Cerebellar cortex (tissue), 1 donor: Measurements from ENCODE around the gene SLC25A27.
"Not testable (repeated sequence)": the region's sequence is repeated elsewhere in the genome, so short reads cannot be mapped to it uniquely, and the experiment has no call there.

Experiments used
- DNase-seq: peaks from one replicate; pipeline ENCODE4 v3.0.0-alpha.2; 2015; ENCODE audit warnings: low spot score

Gene SLC25A27, protein sequence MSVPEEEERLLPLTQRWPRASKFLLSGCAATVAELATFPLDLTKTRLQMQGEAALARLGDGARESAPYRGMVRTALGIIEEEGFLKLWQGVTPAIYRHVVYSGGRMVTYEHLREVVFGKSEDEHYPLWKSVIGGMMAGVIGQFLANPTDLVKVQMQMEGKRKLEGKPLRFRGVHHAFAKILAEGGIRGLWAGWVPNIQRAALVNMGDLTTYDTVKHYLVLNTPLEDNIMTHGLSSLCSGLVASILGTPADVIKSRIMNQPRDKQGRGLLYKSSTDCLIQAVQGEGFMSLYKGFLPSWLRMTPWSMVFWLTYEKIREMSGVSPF

GRCh38 chr6:46652603-46653438, at the start of gene SLC25A27, which contains the start of gene CYP39A1:
Gene SLC25A27 (plus strand): TSS chr6:46652975. CDS start chr6:46653193, 218 bp downstream.
Gene CYP39A1 (minus strand): TSS chr6:46652818. CDS start chr6:46652582, 236 bp downstream.
- peak; percentile 98 for DNase-seq

GRCh38 chr6:46605091-46605797, 47.5 kb upstream of the SLC25A27 start:
- no peak for DNase-seq

- peak; percentile 58 for DNase-seq
Observed at GRCh38 chr6:46606338-46606737, 46.4 kb upstream of the SLC25A27 start.

GRCh38 chr6:46610862-46611553, 41.8 kb upstream of the SLC25A27 start:
- DNase-seq, result no peak

DNA sequence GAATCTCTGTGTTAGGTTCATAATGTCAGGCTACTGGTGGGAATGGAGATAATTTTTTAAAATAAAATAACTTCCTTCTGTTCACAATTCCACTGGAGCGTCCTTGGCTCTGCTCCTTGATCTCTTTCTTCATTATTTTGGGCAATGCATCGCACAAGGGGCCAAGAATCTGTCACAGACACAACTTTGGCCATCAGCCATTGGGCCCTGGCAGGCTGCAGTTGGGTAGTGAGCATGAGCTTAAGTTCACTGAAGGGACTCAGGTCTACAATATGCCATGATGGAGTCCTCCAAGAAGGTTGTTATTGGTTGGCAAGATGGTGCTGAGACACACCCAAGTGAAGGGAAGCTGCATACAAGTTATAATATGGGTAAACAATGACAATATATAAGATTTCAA, 40.1 kb upstream of the SLC25A27 start:
- peak; percentile 87 for DNase-seq

- DNase-seq, result no peak
Observed at GRCh38 chr6:46618726-46619125, 34.0 kb upstream of the SLC25A27 start.

DNA sequence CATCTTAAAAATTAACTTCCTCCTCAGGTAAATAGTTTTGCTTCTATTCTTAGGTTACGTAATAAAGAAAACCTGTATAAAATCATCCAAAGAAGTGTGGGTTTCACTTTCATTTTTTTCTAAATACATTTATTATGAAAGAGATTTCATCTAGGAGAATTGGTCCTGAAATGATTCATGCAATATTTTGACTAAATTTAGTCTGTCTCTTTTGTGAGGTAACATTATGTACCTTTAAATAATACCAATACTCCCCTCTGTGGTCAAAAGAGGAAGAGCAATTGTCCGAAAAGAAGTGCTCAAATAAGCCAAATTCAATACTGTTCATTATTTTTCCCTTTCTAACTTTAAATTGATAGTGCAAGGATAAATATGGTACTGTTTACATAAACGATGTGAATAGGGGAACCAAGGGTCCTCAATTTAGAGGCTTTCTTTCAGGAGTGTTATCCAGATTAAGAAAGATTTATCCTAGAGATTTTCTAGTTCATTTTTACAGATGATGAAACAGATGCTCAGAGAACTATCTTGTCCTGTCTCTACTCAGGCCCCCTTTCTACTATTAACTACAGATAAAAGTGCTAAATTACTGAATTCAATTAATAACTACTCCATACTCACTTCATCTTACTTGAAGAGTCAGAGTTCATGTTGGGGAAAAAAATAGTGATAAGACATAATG, 26.4 kb upstream of the SLC25A27 start:
- DNase-seq, result peak; percentile 69

DNA sequence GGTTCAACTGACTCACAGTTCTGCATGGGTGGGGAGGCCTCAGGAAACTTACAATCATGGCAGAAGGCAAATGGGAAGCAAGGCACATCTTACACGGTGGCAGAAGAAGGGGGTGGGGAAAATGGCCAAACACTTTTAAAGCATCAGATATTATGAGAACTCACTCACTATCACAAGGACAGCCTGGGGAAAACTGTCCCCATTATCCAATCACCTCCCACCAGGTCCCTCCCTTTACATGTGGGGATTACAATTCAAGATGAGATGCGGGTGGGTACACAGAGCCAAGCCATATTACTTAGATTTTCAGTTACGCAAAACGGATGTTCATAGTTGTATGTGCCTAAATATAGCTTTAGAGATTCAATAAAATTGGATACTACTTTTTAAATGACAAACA, 25.8 kb upstream of the SLC25A27 start:
- no peak for DNase-seq

- DNase-seq, result no peak
Observed at GRCh38 chr6:46628498-46628897, 24.3 kb upstream of the SLC25A27 start.

DNA sequence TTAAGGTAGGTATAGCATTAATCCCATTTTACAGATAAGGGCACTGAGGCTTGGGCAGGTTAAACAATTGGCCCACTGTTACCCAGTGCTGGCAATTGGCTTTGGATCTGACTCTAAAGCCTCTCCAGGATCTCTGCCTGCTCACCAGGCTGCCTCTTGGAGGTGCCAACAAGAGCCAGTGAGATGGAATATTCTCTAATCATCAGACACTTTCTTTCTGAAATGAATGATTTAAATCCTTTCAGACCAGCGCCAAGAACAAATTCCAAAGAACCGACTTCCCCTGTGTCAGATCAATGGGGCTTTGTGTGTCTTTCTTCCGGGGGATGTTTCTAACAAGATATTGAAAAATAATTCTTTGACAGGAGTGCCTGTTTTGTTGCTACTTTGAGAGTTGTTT, 23.8 kb upstream of the SLC25A27 start:
- no peak for DNase-seq

DNA sequence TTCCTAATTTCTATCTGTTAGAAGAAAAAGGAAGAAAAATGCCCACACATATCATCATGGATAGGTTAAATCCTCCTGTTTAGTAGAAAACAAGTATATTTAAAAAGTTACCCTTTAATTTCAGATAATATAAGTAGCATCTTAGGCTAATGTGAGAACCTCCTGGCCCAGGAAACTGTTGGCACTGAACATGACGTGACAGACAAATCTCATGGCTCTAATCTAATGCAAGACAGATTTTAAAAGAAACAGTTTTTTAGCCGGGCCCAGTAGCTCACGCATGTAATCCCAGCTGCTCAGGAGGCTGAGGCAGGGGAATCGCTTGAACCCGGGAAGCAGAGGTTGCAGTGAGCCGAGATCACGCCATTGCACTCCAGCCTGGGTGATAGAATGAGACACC, 23.1 kb upstream of the SLC25A27 start:
- DNase-seq, result no peak

GRCh38 chr6:46632053-46632452, 20.7 kb upstream of the SLC25A27 start:
- DNase-seq, result no peak

DNA sequence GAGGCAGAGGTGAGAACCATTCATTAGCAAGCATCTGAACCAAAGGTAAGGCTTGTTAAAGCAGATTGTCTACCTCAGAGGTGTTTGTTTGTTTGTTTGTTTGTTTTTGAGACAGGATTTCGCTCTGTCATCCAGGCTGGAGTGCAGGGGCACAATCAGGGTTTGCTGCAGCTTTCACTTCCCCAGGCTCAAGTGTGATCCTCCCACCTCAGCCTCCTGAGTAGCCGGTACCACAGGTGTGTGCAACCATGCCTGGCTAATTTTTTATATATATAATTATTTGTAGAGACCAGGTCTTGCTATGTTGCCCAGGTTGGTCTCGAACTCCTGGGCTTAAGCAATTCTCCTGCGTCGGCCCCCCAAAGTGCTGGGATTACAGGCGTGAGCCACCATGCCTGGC, 17.3 kb upstream of the SLC25A27 start:
- DNase-seq, result no peak

GRCh38 chr6:46637145-46637544, 15.6 kb upstream of the SLC25A27 start:
- no peak for DNase-seq

DNA sequence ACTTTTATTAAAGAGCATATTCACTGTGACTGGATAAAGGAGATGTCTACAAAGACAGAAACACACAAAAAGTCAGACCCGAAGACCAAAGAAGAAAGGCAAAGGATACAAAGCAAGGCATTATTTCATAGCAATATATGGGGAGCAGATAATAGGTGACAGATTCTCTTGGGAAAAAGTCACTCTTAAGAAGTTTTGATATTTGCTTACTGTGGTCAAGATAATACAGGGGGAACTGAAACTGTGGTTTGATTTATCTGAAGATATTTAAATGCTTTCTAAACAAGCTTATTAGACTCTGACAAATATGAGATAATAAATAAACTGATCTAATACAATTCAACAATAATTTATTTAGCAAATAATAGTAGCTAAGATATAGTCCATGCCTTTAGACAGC, 14.8 kb upstream of the SLC25A27 start:
- DNase-seq, result no peak

GRCh38 chr6:46638650-46639049, 14.1 kb upstream of the SLC25A27 start:
- no peak for DNase-seq

DNA sequence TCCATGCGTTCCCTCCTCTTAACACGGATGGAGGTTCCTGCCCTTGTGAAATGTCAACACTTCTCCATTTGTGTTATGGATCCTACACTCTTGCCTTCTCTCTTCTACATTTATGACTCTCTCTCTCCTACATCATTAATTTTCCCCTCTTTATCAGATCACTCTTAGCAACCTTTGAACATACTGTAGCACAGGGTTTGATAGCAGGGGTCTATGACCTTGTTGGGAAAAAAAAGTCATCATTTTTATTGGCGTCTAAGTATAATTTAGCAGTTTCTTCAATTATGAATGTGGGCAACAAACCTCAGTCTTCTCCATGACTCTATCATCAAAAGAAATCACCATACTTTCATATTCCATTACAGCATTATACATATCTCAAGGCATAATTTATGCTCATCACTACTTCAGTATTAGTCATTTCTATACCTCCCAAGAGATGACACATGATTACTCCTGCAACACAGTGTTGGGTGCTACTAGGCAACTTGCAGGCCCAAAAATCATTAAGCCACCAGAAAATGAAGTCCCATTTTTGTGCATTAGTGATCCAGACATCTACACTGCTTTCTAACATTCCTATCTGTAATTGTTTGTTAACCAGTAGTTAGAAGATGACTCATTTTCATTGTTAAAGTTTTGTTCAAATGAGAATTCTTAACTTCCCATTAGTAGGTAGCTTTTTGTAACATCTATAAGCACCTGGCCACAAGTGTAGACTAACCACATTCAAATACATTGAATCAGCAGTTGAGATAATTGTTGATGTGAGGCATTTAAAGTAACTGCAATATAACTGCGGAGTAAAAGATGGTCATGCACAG, 9.6 kb upstream of the SLC25A27 start:
- DNase-seq, result no peak

DNA sequence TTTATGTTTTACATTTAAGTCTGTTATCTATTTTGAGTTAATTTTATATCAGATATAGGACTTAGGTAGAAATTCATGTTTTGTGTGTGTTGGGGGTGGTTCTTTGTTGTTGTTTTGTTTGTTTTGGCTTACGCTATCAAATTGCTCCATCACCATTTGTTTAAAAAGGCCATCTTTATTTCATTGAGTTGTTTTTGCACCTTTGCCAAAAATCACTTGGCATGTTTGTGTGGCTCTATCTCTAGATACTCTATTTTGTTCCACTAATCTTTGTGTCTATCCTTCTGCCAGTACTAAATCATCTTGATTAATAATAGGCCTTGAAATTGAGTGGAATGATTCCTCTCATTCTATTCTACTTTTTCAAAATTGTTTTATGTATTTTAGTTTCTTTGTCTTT, 7.5 kb upstream of the SLC25A27 start:
- DNase-seq, result no peak

DNA sequence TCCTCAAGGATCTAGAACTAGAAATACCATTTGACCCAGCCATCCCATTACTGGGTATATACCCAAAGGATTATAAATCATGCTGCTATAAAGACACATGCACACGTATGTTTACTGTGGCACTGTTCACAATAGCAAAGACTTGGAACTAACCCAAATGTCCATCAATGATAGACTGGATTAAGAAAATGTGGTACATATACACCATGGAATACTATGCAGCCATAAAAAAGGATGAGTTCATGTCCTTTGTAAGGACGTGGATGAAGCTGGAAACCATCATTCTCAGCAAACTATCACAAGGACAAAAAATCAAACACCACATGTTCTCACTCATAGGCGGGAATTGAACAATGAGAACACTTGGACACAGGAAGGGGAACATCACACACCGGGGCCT, 4.7 kb upstream of the SLC25A27 start:
- DNase-seq, result not testable (repeated sequence)

DNA sequence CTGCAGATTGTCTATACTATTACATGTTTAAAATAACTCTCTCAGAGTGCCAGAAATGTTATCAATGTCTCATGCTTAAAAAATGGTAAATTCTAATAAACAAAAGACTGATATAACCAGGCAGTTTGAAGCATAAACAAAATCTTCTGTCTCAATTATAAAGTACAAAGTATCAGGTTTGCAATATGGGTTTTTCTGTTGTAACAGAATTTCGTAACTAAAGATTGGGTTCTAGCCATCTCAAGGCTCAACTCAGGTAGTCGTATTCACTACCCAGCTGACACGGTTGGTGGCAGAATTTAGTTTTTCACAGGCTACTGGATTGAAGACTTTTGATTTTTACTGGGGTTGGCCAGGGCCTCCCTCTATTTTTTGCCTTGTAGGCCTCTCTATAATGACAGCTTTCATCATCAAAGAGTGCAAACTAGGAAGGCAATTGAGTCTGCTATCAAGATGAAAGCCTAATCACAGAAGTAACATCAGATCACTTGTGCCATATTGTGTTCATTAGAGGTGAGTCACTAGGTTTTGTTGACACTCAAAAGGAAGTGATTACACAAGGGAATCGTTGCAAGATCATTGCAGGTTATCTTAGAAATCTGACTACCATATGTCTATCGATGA, 3.8 kb upstream of the SLC25A27 start:
- no peak for DNase-seq
